HL-60/S4 treated with phorbol 12-myristate 13-acetate at 8.2 ng/mL for 4 days and 3 days (cell line): ENCODE results near the gene ACADVL.
"Not testable (repeated sequence)": the region's sequence is repeated elsewhere in the genome, so short reads cannot be mapped to it uniquely, and the experiment has no call there.

ENCODE experiments used
- in situ Hi-C: fragments of 300-500 bp; cut with MboI; formaldehyde crosslinking; loops from 2 replicates; pipeline ENCODE4 v1.15.0; 2022; ENCODE audit warnings: low sequenced_read_pairs

Gene ACADVL

GRCh38 chr17:7219812-7220592 is at the start of gene ACADVL, which contains the start of gene DLG4:
TSS of gene ACADVL (plus strand) at chr17:7219938. CDS start at chr17:7219985, 47 bp downstream.
TSS of gene DLG4 (minus strand) at chr17:7219836.
- in situ Hi-C loops: no loop called here

DNA sequence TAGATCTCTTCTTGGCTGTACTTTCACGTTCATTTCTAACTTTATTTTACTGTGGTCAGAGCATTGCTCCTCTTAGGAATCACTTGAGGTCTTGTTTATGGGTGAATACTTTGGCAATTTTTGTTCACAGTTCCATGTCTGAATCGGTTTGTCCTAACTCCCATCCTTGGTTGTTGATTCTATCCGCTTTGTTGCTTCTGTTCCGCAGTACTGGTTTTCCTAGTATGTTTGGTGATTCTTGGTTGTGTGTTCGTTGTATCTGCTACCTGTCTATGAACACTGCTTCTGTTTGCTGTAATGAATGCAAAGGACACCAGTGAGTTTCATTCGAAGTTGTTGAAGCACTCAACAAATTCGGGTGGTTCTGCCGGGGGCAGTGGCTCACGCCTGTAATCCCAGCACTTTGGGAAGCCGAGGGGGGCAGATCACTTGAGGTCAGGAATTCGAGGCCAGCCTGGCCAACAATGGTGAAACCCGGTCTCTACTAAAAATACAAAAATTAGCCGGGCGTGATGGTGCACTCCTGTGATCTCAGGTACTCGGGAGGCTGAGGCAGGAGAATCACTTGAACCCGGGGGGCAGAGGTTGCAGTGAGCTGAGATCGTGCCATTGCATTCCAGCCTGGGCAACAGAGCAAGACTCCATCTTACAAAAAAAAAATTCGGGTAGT is 47.1 kb upstream of the ACADVL start:
- in situ Hi-C loops: not testable (repeated sequence)

GRCh38 chr17:7173687-7174602 is 45.8 kb upstream of the ACADVL start:
- in situ Hi-C loops: no loop called here

GRCh38 chr17:7174603-7175326 is 45.0 kb upstream of the ACADVL start:
- in situ Hi-C loops: no loop called here

GRCh38 chr17:7175330-7175733 is 44.4 kb upstream of the ACADVL start:
- in situ Hi-C loops: no loop called here

GRCh38 chr17:7176107-7176840 is 43.5 kb upstream of the ACADVL start:
- in situ Hi-C loops: no loop called here

DNA sequence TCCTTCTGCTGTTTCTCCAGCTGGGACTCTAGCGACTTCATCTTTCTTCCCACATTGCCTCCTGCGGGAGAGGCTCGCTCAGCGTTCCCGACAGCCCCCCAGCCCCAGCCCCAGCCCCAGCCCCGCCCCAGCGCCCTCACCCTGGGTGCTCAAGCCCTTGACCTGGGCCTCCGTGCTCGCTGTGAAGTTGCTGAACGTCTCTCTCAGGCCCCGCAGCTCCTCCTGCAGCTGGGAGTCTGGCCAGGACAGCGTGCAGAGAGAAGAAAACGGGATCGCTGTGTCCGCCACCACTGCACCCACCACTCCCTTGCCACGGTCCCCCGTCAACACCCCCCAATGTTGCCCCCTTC is 42.9 kb upstream of the ACADVL start:
- in situ Hi-C loops: no loop called here

GRCh38 chr17:7177191-7177953 is 42.4 kb upstream of the ACADVL start:
- in situ Hi-C loops: no loop called here

DNA sequence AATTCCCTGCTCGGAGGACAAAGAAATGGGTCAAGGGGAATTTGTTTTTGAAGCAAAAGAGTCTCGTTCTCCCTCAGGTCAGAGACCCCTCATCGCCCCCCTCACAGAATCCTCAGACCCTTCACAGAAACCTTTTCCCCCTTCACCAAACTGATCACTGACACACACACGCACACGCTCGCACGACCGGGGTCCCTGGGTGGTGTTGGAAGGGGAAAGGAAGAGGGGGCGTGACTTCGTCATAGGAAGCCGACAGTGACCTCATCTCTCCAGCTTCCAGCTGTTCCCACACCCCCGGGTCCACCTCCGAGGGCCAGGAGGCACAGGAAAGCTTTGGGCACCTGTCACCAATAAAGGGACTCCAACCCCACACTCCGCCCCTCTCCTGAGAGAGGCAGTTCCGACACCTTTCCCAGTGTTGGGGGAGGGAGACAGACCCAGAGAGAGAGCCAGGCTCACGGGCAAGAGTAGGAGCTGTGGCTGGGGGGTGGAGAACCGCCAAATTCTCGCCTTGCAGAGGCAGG is 41.7 kb upstream of the ACADVL start:
- in situ Hi-C loops: no loop called here

DNA sequence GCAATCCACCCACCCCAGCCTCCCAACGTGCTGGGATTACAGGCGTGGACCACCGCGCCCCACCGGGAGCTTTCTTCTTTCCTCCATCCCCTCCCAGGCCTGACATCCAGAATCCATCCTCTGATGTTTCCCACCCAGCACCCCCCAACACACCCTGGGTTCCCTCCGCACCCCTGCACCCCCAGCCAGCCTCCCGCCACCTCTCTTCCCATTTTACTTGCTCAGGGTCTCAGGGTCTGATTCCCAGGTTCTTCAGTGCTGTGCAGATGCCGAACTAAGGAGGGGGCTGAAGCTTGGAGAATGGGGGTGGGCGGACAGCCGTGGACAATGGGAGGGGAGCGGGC is 40.8 kb upstream of the ACADVL start:
- in situ Hi-C loops: no loop called here

GRCh38 chr17:7179317-7180254 is 40.2 kb upstream of the ACADVL start, which contains the start of gene ASGR1:
TSS of gene ASGR1 (minus strand) at chr17:7179370. CDS start at chr17:7178563, 807 bp downstream.
- in situ Hi-C loops: no loop called here

- in situ Hi-C loops: not testable (repeated sequence)
Observed at GRCh38 chr17:7182101-7182500, 37.6 kb upstream of the ACADVL start.

GRCh38 chr17:7183433-7184090 is 36.2 kb upstream of the ACADVL start:
- in situ Hi-C loops: no loop called here

GRCh38 chr17:7184091-7184488 is 35.6 kb upstream of the ACADVL start:
- in situ Hi-C loops: no loop called here

GRCh38 chr17:7184647-7185046 is 35.1 kb upstream of the ACADVL start:
- in situ Hi-C loops: no loop called here

GRCh38 chr17:7186241-7186640 is 33.5 kb upstream of the ACADVL start:
- in situ Hi-C loops: no loop called here

GRCh38 chr17:7190276-7190917 is 29.3 kb upstream of the ACADVL start:
- in situ Hi-C loops: no loop called here
